ENCODE measurements around the gene TEX54. TPM values are rescaled to one million over a fixed set of nuclear protein-coding genes. Genes with fewer than 3 reads are reported as not detected.
A peak's percentile ranks its signal among the peaks of the same experiment; 100 is the strongest.
"Not testable (repeated sequence)": the region's sequence is repeated elsewhere in the genome, so short reads cannot be mapped to it uniquely, and the experiment has no call there.

Gene TEX54
- polyA plus RNA-seq, 1 donor (not counting 4 experiments of a cell fraction or from before 2014, with no cell fraction given): not detected

- H3K79me2 ChIP-seq (ENCODE audit: control insufficient read depth, insufficient read depth, low read length): peaks cover 18% of the 10 kb centered on the region
- peaks cover 31% of the 10 kb centered on the region for H3K4me1 ChIP-seq (ENCODE audit: control insufficient read depth, extremely low read depth, insufficient read depth, low read length)
Observed at GRCh38 chr11:62860835-62861563, 28.4 kb upstream of the TEX54 start.

GRCh38 chr11:62859281-62859703 lies 26.7 kb upstream of the TEX54 start:
- H3K9me1 ChIP-seq (ENCODE audit: control insufficient read depth, extremely low read depth, insufficient read depth, low read length); FAIRE-seq; dilution Hi-C loops (cut with MboI; ENCODE audit: extremely low pct_ligation_motif_present, low sequenced_read_pairs); H3K27me3 ChIP-seq (ENCODE audit: control insufficient read depth, extremely low read depth, insufficient read depth, low read length); H3K27ac ChIP-seq (ENCODE audit: control insufficient read depth, insufficient read depth, low read length); H3K4me3 ChIP-seq (ENCODE audit: control insufficient read depth in 2 of 3, extremely low read depth in 1 of 3, insufficient read depth in 2 of 3, low read depth in 1 of 3, low read length in 3 of 3); DNase-seq (ENCODE audit: low read depth, low spot score); H3K9me3 ChIP-seq (ENCODE audit: control insufficient read depth, low read depth, low read length); H3K4me2 ChIP-seq (ENCODE audit: control insufficient read depth, extremely low read depth, insufficient read depth, low read depth, low read length); H3K9ac ChIP-seq (ENCODE audit: control insufficient read depth, extremely low read depth, insufficient read depth, low read length): not testable (repeated sequence)
- Histone ChIP-seq H2AFZ (ENCODE audit: control insufficient read depth, low read length) (peak overlapping the region; percentile 15), H3K4me1 (ENCODE audit: control insufficient read depth, extremely low read depth, insufficient read depth, low read length) (peaks cover 31% of the 10 kb centered on the region), H3K36me3 (ENCODE audit: control insufficient read depth in 2 of 2, extremely low read depth in 1 of 2, insufficient read depth in 2 of 2, low read length in 2 of 2) (peaks cover 5 to 12% of the 10 kb centered on the region in 2 experiments), H4K20me1 (ENCODE audit: control insufficient read depth, extremely low read depth, insufficient read depth, low read length) (peaks cover 12% of the 10 kb centered on the region), H3K79me2 (ENCODE audit: control insufficient read depth, insufficient read depth, low read length) (peaks cover 33% of the 10 kb centered on the region)

More at GRCh38 chr11:62860835-62861563, 28.4 kb upstream of the TEX54 start:
- Histone ChIP-seq H4K20me1 (ENCODE audit: control insufficient read depth, extremely low read depth, insufficient read depth, low read length) (no peaks in the 10 kb centered on the region), H3K4me2 (ENCODE audit: control insufficient read depth, extremely low read depth, insufficient read depth, low read depth, low read length) (no peak overlapping the region), H3K4me3 (ENCODE audit: control insufficient read depth in 2 of 3, extremely low read depth in 1 of 3, insufficient read depth in 2 of 3, low read depth in 1 of 3, low read length in 3 of 3) (no peak overlapping the region), H3K36me3 (ENCODE audit: control insufficient read depth in 2 of 2, extremely low read depth in 1 of 2, insufficient read depth in 2 of 2, low read length in 2 of 2) (no peaks in the 10 kb centered on the region), H3K27ac (ENCODE audit: control insufficient read depth, insufficient read depth, low read length) (no peak overlapping the region), H3K9me3 (ENCODE audit: control insufficient read depth, low read depth, low read length) (no peaks in the 10 kb centered on the region), H3K9me1 (ENCODE audit: control insufficient read depth, extremely low read depth, insufficient read depth, low read length) (no peaks in the 10 kb centered on the region), H2AFZ (ENCODE audit: control insufficient read depth, low read length) (no peak overlapping the region), H3K9ac (ENCODE audit: control insufficient read depth, extremely low read depth, insufficient read depth, low read length) (no peak overlapping the region), H3K27me3 (ENCODE audit: control insufficient read depth, extremely low read depth, insufficient read depth, low read length) (no peaks in the 10 kb centered on the region)
- dilution Hi-C loops (cut with MboI; ENCODE audit: extremely low pct_ligation_motif_present, low sequenced_read_pairs): no loop called here
- FAIRE-seq (no peak), DNase-seq (ENCODE audit: low read depth, low spot score) (no peak)
- TF ChIP-seq EZH2 (IDR thresholded peaks at IDR 0.05; ENCODE audit: low read length) (no peak), CTCF (optimal IDR thresholded peaks at IDR 0.05 in 1 of 3, IDR thresholded peaks at IDR 0.05 in 1 of 3, conservative IDR thresholded peaks at IDR 0.05 in 1 of 3; ENCODE audit: extremely low read depth in 1 of 3, insufficient read depth in 2 of 3, low read length in 3 of 3) (no peak)
